Activated T-cell treated with anti-CD3 and anti-CD28 coated beads for 1 hour (primary cell): ENCODE results near the gene SCRT2.
"Not testable (repeated sequence)": the region's sequence is repeated elsewhere in the genome, so short reads cannot be mapped to it uniquely, and the experiment has no call there.

Source experiments
- DNase-seq: peaks from one replicate; pipeline ENCODE4 v3.0.0-alpha.2; 2020; ENCODE audit warnings: low read depth

Gene SCRT2

DNA sequence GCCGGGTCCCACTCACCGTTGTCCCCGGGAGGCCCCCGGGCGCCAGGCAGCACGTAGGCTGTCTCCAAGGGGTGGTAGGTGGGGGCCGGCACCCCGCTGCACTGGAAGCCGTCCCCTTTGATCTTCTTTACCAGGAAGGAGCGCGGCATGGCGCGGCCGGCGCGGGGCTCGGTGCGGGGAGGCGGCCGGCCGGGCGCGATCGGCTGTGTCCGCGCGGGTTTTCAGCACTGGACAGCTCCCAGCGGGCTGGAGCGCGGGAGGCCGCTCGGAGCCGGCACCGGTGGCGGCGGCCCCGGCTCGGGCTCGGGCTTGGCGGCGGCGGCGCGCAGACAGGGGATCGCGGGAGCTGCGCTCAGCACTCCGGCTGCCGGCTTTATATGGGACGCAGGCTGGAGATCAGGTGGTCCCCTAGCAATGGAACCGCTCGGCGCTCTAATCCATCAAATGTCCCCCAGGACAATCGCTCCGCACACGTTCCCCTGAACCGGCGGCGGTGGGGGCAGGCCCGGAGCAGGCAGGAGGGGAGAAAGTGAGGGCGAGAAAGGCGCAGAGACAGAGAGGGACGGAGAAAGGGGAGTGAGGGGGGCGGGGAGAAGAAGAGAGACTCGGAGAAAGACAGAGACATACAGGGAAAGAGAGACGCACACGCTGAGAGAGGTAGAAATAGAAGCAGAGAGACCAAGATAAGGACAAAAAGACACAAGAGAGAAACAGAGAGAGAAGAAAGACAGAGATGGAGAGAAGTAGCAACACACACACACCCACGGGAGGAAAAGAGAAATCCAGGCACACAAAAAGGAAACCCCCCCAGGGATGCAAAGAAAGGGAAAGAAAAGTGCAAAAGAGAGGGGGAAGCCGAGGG lies at the start of gene SCRT2:
Gene SCRT2 (minus strand): TSS at position 350 of the 862 bp plus-strand sequence. CDS start 201 bp downstream, at position 149.
- DNase-seq, result peak; percentile 56

DNA sequence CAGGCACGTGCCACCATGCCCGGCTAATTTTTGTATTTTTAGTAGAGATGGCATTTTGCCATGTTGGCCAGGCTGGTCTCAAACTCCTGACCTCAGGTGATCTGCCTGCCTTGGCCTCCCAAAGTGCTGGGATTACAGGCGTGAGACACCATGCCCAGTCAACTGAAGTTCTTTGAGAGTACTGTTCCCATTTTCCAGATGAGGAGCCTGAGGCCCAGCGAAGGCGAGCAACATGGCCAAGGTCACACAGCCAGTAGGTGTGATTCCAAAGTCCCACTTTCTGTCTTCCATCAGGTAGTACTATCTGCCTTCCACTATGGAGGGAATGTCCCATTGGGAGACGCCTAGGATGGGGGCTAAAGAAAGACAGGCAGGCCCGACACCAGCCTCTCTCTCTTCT lies 49.2 kb upstream of the SCRT2 start:
- DNase-seq, result not testable (repeated sequence)

DNA sequence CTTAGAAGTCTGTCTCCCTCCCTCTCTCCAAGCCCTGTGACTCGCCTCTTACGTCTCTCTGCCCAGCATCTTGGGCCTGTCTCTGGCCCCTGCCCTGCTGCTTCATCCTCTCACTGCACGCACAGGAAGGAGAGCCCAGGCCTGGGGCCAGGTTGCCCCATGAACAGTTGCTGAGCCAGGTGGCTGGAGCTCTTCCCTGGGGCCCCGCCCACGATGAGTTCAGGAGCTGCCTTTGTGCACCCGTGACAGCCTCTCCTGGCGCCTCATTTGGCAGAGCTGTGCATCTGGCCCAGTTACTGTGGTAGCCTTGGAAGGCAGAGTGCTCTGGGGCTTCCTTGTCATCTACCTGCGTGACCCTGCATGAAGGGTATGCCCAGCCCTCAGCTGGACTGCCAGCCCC lies 48.2 kb upstream of the SCRT2 start:
- no peak for DNase-seq

DNA sequence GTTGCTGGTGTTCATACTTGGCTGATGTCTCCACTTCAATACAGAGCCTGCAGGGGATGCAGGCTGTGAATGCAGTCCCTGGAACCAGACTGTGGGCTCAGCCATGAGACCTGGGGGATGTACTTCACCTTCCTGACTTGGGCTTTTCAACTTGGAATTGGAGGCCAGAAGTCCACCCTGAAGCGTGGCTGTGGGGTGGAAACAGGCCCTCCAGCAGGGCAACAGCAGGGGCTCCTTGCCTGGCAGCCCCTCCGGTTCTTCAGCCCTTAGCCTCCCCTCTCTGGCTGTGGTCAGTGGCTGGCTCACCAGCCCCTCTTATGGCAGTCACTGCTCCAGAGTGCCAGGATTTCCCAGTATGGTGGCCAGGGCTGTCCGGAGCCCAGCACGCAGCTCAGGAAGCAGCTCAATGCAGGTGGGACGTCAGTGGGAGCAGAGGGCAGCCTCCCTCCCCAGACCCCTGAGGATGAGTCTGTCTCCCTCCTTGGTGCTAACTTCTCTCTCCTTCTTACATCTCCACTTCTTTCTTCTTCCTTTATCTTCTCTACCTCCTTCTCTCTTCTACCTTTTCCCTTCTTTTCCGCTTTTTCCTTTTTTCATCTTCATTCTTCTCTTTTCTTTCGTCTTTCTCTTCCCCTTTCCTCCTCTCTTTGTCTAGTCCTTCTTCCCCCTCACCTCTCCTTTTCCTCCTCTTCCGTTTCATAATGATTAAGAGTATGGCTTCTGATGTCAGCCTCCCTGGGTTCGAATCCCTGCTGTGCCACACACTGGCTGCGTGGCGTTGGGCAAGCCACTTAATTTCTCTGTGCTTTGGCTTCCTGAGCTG lies 47.4 kb upstream of the SCRT2 start:
- no peak for DNase-seq

DNA sequence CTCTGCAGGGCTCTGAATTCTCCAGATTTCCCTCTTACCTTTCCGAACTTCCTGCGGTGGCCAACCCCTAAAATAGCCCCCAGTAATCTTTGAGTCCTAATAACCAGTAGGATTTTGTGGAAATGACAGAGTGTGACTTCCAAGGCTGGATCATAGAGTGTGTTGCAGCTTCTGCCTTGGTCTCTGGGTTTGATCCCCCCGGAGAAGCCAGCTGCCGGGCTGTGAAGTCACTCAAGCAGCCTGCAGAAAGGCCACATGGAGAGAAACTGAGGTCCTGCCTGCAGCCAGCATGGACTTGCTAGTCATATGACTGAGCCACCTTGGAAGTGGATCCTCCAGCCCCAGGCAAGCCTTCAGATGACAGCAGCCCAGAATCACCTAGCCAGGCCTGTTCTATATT lies 46.3 kb upstream of the SCRT2 start:
- no peak for DNase-seq

DNA sequence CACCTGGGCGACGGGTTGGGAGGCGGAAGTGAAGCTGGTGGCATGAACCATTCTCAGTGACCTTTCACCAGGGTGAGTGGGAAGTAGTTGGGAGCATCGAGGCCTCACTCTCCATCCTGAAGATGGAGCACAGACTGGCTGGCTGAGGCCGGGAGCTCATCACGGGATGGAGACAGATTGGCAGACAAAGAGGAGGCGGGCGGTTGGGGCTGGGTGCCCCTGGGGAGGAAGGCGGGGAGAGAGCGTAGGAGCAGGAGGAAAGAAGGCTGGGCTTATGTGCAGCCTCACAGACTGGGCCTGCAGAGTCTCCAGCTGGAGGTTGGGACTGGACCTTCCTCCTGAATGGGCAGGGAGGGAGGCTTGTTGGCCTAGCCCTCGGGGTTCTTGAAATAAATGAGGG lies 44.2 kb upstream of the SCRT2 start:
- no peak for DNase-seq

DNA sequence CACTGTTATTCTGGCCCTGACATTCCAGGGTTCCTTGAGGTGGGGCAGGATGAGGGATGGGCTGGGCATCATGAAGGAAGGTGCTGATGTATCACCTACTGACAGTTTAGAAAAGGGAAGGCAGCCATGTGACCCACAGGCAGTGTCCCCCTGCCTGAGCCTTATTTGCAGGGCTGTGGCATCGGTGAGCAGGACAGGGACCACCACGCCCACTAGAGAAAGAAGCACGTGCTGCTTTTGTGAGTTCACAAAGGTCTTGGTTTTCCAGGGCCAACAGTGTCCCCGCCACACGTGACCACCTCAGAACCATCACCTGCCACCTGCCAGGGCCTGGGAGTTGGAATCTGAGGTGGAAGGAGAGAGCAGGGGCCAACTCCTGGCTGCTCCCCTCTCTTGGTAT lies 43.5 kb upstream of the SCRT2 start:
- DNase-seq, result no peak

DNA sequence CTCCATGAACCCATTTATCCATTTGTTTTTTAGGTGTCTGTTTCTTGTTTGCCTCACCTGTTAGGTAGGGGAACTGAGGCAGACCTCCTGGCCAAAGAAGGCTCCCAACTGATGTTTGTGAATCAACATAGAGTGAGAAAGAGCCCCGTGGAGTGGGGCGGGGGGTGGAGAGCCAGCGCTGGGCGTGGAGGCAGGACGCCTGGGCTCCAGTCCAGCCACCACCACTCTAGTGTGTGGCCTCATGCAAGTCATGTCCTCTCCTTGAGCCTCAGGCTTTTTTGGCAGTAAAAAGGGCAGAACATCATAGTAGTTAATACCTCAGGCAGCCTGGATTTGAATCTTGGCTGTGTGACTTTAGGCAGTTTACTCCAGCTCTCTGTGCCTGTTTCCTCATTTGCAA lies 42.2 kb upstream of the SCRT2 start:
- DNase-seq, result no peak

DNA sequence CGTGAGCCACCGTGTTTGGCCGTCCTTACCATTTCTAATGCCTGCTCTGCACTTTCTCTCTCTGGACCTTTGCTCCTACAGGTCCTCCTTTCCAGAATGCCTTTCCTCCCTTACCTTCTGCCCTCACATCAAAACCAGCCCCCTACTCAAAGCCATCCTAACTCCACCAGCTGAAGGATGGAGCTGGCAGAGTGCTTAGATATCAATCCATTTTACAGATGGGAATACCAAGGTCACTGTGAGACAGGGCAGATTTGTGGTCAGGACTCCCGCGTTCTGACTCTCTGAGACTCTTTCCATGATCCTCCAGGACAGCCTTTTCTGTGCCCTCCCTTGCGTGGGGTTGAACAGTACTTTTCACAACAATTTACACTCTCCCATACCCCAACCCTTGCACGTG lies 41.7 kb upstream of the SCRT2 start:
- DNase-seq, result no peak

DNA sequence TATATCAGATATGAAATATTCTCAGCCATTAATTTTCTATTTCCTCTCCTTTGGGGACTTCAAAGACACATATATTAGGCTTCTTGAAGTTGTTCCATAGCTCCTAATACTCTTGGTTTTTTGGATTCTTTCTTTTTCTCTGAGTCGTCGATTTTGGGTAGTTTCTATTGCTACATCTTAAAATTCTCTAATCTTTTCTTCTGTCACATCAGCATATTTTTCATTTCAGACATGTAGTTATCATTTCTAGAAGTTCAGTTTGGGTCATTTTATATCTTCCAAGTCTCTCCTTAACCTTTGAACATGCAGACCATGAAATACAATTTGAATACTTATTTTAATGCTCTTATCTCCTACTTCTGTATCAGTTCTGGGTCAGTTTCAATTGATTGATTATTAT lies 38.9 kb upstream of the SCRT2 start:
- no peak for DNase-seq

DNA sequence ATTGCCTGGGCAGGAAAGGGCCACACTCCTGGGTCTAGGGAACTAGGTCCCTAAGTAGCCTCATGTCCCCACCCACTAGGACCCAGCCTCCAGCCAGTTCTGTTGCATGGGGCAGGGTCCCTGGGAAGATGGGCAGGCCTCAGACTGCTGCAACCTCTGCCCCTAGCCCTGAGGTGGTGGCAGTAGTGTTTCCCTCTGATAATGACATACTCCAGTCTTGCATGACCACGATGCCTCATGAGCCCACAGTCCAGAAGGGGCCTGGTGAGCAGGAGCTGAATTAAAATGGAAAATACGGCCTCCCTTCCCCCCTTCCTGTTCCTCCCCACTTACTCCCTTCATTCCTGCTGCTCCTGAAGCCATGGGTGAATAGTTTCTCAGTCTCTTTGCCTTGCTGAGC lies 36.0 kb upstream of the SCRT2 start:
- DNase-seq, result no peak

DNA sequence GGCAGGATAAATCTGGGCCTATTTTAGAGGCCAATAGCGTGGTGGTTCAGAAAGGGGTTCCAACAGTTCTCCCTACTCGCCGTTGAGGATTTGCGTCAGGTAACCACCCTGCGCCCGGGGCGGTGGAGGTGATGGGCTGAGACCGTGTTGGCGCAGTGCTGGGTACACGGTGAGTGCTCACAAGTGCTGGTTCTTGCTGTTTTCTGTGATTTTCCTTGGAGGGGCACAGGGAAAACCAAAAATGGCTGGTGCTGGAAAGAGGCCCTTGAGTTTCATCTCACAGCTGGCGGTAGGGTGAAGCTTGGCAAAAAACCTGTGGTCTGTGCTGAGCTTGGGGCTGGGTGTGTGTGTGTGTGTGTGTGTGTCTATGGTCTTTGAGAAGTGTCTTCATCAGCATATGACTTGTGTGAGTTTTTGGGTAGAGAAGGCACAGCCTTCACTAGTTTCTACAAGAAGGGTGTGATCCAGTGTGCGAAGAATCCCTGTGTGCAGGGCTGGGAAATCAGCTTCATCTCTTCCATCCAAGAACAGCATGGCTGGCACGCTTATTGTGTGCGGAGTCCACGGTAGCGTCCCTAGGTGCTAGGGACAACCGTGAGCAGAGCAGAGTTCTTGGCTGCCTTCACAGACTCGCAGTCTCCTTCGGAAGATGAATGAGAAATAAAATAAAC lies 35.3 kb upstream of the SCRT2 start:
- no peak for DNase-seq

DNA sequence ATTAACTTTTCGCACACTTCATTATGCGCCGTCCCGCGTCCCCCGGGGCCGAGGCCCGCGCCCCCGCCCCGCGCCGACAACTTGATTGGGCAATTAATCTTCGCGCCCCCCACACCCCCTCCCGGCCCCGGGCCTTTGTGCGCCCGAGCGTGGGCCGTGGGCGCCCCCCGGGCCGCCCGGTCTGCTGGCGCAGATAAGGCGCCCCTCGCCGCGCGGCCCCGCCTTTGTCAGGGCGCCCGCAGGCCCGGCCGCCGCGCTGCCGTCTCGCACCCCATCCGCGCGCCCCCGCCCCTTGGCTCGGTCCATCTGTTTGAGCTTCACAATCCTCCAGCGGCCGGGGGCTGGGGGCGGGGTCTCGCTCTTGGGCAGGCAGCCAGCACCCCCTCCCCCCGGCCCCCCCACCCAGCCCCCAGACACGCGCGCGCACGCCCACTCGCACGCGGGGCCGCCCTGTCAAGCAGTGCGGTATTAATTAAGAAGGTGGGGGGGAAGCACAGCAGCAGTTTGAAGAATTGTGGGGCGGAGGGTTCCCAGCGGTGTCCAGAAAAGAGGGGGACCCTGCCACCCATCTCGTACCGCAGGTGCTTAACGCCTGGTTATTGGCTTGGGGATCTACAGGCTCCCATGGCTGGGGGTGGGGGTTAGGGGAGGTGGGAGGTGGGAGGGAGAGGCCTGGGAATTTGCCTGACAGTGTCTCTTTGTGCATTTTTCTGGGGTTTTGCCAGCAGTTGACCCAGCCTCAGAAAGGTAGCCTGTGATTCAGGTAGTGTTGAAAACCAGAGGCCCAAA lies 34.6 kb upstream of the SCRT2 start:
- no peak for DNase-seq

DNA sequence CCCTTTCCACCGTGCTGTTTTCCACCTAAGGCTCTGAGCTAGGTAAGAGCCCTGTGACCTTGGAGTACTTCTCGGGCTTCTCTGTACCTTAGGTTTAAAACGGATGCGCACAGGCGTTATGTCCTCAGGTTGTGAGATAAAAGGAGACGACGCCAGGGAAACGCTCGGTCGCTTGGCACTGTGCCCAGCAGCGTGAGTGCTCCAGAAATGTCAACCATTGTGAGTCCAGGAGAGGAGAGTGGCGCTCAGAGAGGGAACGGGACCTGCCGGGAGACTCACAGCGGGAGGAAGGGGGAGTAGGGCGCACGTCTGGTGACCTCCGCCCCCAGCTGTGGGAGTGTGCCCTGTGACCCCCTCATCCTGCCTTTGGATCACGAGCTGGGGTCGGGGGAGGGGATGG lies 33.8 kb upstream of the SCRT2 start:
- DNase-seq, result no peak

DNA sequence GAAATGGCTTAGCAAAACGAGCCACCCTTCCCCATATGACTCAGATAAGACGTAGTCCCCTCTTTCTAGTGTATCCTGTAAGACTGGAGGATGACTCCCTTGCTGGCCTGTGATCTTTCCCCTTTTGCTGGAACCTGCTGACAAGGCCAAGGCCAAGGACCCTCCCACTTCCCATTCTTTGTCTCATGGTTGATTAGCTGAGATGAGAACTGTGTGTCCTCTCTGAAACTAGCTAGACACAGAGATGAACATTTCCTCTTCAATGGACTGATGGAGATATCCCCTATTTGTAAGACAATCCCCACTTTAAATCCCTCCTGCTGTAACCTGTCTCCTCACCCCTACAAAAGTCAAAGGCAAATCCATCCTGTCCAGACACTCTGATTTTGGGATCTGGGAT lies 33.4 kb upstream of the SCRT2 start:
- no peak for DNase-seq

DNA sequence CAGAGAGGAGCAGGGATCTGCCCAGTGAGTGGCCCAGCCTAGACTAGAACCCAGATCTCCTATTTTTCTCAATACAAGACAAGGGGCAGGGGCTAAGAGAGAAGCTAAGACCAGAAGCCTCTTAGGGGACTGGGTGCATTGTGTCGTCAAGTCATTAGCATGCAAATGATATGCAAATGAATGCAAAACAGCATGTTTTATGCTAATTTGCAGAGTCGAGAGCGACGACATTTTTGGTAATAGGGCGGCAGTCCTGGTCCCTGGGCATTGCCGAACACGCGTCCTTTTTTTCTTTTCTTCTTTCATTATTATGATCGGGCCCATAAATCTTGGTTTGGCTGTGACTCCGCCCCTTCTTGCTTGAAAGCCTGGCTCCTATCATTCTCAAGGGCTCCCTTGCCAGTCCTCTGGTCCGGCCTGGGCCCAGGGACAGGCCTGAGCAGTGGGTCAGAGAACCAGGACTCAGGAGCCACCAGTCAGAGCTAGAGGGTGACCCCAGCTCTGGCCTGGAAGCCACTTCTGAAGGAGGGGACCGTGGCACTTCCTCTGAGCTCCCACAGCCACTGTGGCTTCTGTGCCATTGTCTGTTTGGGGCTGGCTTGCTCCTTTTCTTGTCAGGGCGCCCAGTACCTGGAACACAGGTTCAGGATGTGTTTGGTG lies 32.0 kb upstream of the SCRT2 start:
- DNase-seq, result no peak

DNA sequence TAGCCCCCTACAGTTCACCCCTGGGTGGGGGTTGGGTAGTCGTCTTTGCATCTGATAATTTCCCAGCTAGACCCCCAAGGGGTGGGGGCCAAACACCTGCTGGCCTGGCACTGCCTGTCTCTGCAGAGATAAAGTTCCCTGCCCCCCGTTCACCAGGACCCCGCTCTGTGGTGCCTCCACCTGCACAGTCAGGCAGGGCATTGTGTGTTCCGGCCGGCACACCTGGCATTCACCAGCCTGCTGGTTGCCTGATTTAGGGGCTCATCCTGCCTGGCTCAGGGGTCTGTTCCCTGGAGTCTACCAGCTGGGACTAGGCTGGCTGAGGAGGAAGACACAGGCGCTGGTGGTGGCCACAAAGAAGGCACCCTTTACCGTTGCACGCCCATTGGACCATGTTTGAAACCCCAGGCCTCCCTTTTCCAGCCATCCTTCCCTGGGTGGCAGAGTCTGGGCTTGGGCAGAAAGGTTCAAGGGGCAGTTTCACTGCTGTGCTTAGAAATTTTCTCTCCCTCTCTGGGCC lies 30.8 kb upstream of the SCRT2 start:
- no peak for DNase-seq

DNA sequence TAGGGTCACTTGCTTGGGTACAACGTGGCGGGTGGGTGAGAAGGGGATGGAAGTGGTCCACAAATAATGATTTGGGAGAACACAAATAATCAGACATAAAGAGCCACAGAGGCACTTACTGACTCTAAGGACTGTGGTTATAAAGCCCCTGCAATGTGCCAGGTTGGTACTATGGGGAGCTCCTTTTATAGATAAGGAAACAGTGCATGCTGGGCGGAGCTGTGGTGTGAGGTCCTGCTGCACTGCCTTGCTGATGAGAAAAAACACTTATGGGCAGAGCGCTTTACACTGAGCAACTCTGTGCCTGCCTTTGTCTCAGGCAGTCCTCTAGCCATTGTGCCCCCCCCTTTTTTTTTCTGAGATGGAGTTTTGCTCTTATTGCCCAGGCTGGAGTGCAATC lies 29.1 kb upstream of the SCRT2 start:
- no peak for DNase-seq

DNA sequence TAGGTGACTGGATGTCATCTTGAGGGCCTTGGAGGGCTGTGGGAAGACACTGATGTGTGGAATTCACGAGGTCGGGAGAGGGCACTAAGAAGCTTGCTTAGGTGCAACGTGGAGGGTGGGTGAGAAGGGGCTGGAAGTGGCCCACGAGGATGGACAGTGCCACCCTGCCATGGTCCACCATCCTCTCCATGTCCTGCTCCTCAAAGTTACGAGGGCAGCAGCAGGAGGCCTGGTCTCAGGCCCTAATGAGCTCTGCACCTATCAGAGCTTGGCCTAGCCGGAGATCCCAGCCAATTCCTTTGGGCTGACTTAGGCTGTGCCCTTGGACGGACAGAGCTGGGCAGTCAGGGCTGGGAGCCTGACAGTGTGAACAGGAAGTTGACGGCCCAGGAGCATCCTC lies 27.8 kb upstream of the SCRT2 start:
- DNase-seq, result no peak

DNA sequence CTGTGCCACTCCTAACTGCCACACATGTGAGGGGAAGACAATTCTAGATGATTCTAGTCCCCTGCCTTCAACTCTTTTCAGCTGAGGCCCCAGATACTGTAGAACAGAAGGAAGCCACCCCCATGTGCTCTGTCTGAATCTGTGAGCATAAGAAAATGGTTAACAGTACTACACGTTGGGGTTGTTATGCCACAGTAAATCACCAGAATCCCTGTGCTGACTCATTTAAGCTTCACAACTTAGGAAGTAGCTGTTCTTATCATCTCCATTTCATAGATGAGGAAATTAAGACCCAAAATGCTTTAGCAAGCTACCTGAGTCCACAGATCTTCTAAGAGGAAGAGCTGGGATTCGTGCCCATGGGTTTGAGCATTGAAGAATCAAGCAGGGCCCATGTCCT lies 27.4 kb upstream of the SCRT2 start:
- DNase-seq, result no peak
